HUES48 (cell line): ENCODE data around the gene ZNF195.
"Not testable (repeated sequence)": the region's sequence is repeated elsewhere in the genome, so short reads cannot be mapped to it uniquely, and the experiment has no call there.

Experiments
- H3K27ac ChIP-seq: one replicate; pipeline ENCODE4 v1.7.0; 2013; ENCODE audit warnings: low read depth, low read length, inconsistent platforms
- H3K27me3 ChIP-seq: 2 replicates; pipeline ENCODE4 v1.6.1; 2013; ENCODE audit warnings: mild to moderate bottlenecking, low read length; ENCODE audit not compliant: control insufficient read depth, insufficient read depth
- H3K36me3 ChIP-seq: 2 replicates; pipeline ENCODE4 v1.6.1; 2013; ENCODE audit warnings: low read length; ENCODE audit not compliant: control insufficient read depth, insufficient read depth
- H3K4me1 ChIP-seq: 2 replicates; pipeline ENCODE4 v1.6.1; 2013; ENCODE audit warnings: mild to moderate bottlenecking, low read length; ENCODE audit not compliant: control insufficient read depth, insufficient read depth
- H3K4me3 ChIP-seq: 2 replicates; pipeline ENCODE4 v1.5.1; 2013; ENCODE audit warnings: mild to moderate bottlenecking, low read depth, low read length
- H3K9ac ChIP-seq: 2 replicates; pipeline ENCODE4 v1.6.1; 2013; ENCODE audit warnings: mild to moderate bottlenecking, low read depth, low read length, moderate library complexity
- H3K9me3 ChIP-seq: 2 replicates; pipeline ENCODE4 v1.6.1; 2013; ENCODE audit warnings: low read length; ENCODE audit not compliant: control insufficient read depth, insufficient read depth

The ZNF195 gene

GRCh38 chr11:3398509-3398908 lies 19.6 kb upstream of the ZNF195 start:
- H3K4me1 ChIP-seq, H3K9me3 ChIP-seq, H3K27me3 ChIP-seq, H3K4me3 ChIP-seq, H3K27ac ChIP-seq, H3K9ac ChIP-seq: not testable (repeated sequence)
- peaks cover 63% of the 10 kb centered on the region for H3K36me3 ChIP-seq

DNA sequence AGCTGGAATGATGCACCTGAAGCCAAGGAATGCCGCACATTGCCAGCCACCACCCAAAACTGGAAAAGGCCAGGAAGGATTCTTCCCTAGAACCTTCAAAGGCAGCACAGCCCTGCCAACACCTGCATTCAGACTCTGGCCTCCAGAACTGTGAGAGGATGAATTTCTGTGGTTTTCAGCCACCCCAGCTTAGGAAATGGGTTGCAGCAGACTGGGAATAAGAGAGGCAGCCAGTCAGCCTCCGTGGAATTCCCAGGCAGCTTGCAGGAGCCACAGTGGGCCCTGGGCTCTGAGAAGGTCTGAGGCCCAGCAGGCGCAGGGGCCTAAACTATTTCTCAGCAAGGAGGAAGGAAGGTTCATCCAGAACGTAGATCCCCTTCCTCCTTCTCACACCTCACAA lies 19.2 kb upstream of the ZNF195 start:
- H3K4me3 ChIP-seq, H3K9me3 ChIP-seq, H3K9ac ChIP-seq, H3K4me1 ChIP-seq, H3K27ac ChIP-seq, H3K27me3 ChIP-seq: not testable (repeated sequence)
- H3K36me3 ChIP-seq = peaks cover 62% of the 10 kb centered on the region

GRCh38 chr11:3397210-3397609 lies 18.3 kb upstream of the ZNF195 start:
- H3K9me3 ChIP-seq, H3K4me3 ChIP-seq, H3K4me1 ChIP-seq, H3K9ac ChIP-seq, H3K27me3 ChIP-seq, H3K27ac ChIP-seq: not testable (repeated sequence)
- H3K36me3 ChIP-seq = peaks cover 61% of the 10 kb centered on the region

DNA sequence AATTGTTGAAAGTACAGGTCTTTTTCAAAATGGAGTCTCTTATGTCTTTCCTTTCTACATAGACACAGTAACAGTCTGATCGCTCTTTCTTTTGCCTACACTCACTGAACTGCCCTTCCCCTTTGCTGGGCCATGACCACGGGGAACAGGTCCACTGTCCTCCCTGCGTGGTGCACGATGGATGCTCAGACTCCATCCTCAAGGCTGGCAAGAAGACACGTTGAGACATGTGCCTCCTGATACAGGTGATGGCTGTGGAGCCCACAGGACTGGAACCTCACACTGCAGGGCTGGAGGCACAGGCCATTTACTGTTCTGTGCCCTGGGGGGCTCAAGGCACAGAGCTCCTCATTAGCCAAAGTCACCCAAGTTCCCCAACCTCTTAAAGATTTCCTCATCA lies 16.5 kb upstream of the ZNF195 start:
- not testable (repeated sequence) for H3K9me3 ChIP-seq, H3K4me3 ChIP-seq, H3K27ac ChIP-seq, H3K4me1 ChIP-seq, H3K27me3 ChIP-seq, H3K9ac ChIP-seq
- H3K36me3 ChIP-seq = peaks cover 62% of the 10 kb centered on the region

- H3K9ac ChIP-seq, H3K4me3 ChIP-seq, H3K9me3 ChIP-seq, H3K4me1 ChIP-seq, H3K27ac ChIP-seq, H3K27me3 ChIP-seq: not testable (repeated sequence)
- H3K36me3 ChIP-seq = peaks cover 63% of the 10 kb centered on the region
These were observed 16.0 kb upstream of the ZNF195 start for GRCh38 chr11:3394956-3395355.

GRCh38 chr11:3393450-3393849 lies 14.5 kb upstream of the ZNF195 start:
- peaks cover 64% of the 10 kb centered on the region for H3K36me3 ChIP-seq
- not testable (repeated sequence) for H3K9ac ChIP-seq, H3K27ac ChIP-seq, H3K4me3 ChIP-seq, H3K27me3 ChIP-seq, H3K4me1 ChIP-seq, H3K9me3 ChIP-seq

DNA sequence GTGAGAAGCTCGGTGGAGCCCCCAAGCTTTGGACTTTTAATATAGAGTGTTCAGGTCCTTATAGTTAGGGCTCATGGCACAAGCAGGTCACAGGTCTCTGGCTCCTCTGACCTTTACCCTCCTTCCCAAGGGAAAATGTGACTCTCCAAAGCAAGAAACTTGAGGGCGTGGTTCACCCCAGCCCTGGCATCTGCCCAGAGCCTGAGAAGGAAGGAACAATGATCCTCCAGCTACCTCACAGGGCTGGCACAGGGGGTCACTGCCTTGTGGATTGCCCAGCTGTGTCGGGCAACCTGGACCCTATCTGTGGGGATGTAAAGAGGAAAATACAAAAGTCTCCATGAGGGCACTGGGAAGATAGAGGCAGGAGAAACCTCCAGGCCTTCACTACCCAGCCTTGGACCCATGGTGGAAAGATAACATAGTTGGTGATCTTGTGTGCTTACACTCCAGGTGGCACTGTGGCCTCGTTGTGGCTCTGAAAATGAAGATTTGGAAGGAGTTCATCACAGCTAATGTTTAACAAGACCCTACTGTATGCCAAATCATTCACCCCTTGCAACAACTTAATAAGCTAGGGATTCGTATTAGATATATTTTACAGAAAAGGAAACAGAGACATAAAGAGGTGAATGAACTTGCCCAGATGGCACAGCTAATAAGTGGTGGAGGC lies 3.8 kb upstream of the ZNF195 start:
- Histone ChIP-seq H3K36me3 (peaks cover 50% of the 10 kb centered on the region), H3K4me3 (peak overlapping the region; percentile 86), H3K9ac (no peak overlapping the region)

GRCh38 chr11:3381794-3382193 lies 2.8 kb upstream of the ZNF195 start:
- Histone ChIP-seq H3K36me3 (peaks cover 55% of the 10 kb centered on the region), H3K9ac (peak overlapping the region; percentile 86), H3K4me3 (peak overlapping the region; percentile 86), H3K9me3 (no peaks in the 10 kb centered on the region), H3K27ac (peak overlapping the region; percentile 50), H3K4me1 (peaks cover 17% of the 10 kb centered on the region), H3K27me3 (no peaks in the 10 kb centered on the region)

More for the DNA sequence above, 3.8 kb upstream of the ZNF195 start:
- H3K27me3 ChIP-seq = no peaks in the 10 kb centered on the region
- H3K27ac ChIP-seq = no peak overlapping the region
- no peaks in the 10 kb centered on the region for H3K9me3 ChIP-seq
- peaks cover 8% of the 10 kb centered on the region for H3K4me1 ChIP-seq

GRCh38 chr11:3380706-3381545 lies 2.0 kb upstream of the ZNF195 start:
- Histone ChIP-seq H3K36me3 (peaks cover 55% of the 10 kb centered on the region), H3K9ac (peak overlapping the region; percentile 86), H3K4me3 (peak overlapping the region; percentile 86), H3K4me1 (peaks cover 26% of the 10 kb centered on the region), H3K27me3 (no peaks in the 10 kb centered on the region), H3K27ac (peak overlapping the region; percentile 42), H3K9me3 (no peaks in the 10 kb centered on the region)

- no peak overlapping the region for H3K27ac ChIP-seq
- no peaks in the 10 kb centered on the region; the same call in 1 of the 2 replicates for H3K9me3 ChIP-seq
- H3K9ac ChIP-seq = no peak overlapping the region
- H3K27me3 ChIP-seq = no peaks in the 10 kb centered on the region
- H3K4me1 ChIP-seq = peaks cover 25% of the 10 kb centered on the region
- peaks cover 73% of the 10 kb centered on the region for H3K36me3 ChIP-seq
- no peak overlapping the region for H3K4me3 ChIP-seq
These were observed 3.4 kb downstream of the ZNF195 start for GRCh38 chr11:3375552-3375951.

- Histone ChIP-seq H3K27ac (no peak overlapping the region), H3K27me3 (no peaks in the 10 kb centered on the region), H3K4me3 (no peak overlapping the region), H3K9ac (no peak overlapping the region), H3K4me1 (no peaks in the 10 kb centered on the region; the same call in 1 of the 2 replicates), H3K9me3 (peaks cover 19% of the 10 kb centered on the region), H3K36me3 (peaks cover 97% of the 10 kb centered on the region)
These were observed 8.6 kb downstream of the ZNF195 start for GRCh38 chr11:3370311-3370870.
